ENCODE data around the gene DSCAML1. TPM values are rescaled to one million over a fixed set of nuclear protein-coding genes. Genes with fewer than 3 reads are reported as not detected.

DSCAML1 gene
- total RNA-seq, 4 donors from 2014 or later = 0.54 to 1.8 (median 0.99) TPM

DNA sequence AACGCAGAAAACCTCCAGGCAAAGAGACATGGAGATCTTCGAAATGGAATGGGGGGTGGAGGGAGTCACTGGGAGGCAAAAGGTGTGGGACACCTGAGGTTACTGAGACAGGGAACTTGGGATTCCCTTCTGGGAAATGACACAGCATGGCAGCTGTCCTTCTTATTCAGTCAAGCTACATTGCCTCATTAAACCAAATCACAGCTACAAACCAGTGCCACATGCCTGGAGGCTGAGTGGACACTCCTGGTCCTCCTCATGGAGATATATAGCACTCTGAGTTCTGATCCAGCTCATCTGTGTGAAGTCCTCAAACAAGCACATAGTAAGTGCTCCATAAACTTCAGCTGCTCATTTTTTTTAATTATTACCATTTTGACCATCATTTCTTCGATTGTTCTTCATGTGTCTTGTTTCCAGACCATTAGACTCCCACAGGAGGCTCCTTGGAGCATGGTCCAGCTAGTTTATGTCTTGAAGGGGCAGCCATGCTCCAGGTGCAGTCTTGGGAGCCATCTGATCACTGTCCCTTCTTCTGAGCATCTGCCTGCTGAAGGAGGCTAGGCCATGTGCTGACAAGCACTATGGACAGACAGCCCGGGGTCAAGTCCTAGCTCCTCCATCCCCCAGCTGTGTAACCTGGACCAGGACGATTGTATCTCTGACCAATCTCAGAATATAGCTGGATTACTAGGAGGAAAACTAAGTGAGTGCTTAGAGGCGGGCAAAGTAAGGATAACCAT, 37.2 kb upstream of the DSCAML1 start:
- peaks cover 0 to 4% of the 10 kb centered on the region in 2 donors for H3K36me3 ChIP-seq
- no peak for DNase-seq
- intact Hi-C loops (cut with DNase I) = no loop called here
- H3K27ac ChIP-seq = peak overlapping the region; percentile 71 to 89 (median 84)
- TF ChIP-seq, protein P1, sequence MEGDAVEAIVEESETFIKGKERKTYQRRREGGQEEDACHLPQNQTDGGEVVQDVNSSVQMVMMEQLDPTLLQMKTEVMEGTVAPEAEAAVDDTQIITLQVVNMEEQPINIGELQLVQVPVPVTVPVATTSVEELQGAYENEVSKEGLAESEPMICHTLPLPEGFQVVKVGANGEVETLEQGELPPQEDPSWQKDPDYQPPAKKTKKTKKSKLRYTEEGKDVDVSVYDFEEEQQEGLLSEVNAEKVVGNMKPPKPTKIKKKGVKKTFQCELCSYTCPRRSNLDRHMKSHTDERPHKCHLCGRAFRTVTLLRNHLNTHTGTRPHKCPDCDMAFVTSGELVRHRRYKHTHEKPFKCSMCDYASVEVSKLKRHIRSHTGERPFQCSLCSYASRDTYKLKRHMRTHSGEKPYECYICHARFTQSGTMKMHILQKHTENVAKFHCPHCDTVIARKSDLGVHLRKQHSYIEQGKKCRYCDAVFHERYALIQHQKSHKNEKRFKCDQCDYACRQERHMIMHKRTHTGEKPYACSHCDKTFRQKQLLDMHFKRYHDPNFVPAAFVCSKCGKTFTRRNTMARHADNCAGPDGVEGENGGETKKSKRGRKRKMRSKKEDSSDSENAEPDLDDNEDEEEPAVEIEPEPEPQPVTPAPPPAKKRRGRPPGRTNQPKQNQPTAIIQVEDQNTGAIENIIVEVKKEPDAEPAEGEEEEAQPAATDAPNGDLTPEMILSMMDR (IDR thresholded peaks at IDR 0.05) = no peak
- TF ChIP-seq POLR2A (IDR thresholded peaks at IDR 0.05) = no peak
- no peaks in the 10 kb centered on the region for H3K9me3 ChIP-seq
- no peaks in the 10 kb centered on the region for H3K27me3 ChIP-seq
- 90 to 97% methylated on average over 6 of the region's 6 CpGs for WGBS, 2 donors
- H3K4me1 ChIP-seq = peaks cover 11 to 25% of the 10 kb centered on the region in 2 donors
- H3K4me3 ChIP-seq (replicated peaks in 1 of 3) = no peak overlapping the region

- no peaks in the 10 kb centered on the region for H3K36me3 ChIP-seq
- peaks cover 11 to 32% of the 10 kb centered on the region in 2 donors for H3K4me1 ChIP-seq
- no peak overlapping the region for H3K4me3 ChIP-seq (replicated peaks in 1 of 3)
- 23 to 37% methylated on average over 7 of the region's 7 CpGs for WGBS, 2 donors
- TF ChIP-seq POLR2A (IDR thresholded peaks at IDR 0.05) = no peak
- TF ChIP-seq, protein P1 (IDR thresholded peaks at IDR 0.05) = no peak
- intact Hi-C loops (cut with DNase I) = no loop called here
- no peaks in the 10 kb centered on the region for H3K9me3 ChIP-seq
- no peaks in the 10 kb centered on the region for H3K27me3 ChIP-seq
- peak; percentile 96 to 97 for DNase-seq
- peak overlapping the region; percentile 71 to 89 (median 84) for H3K27ac ChIP-seq
Measured at GRCh38 chr11:117833401-117833891, 36.4 kb upstream of the DSCAML1 start.

GRCh38 chr11:117832511-117832910, 35.5 kb upstream of the DSCAML1 start:
- intact Hi-C loops (cut with DNase I) = no loop called here
- no peak for TF ChIP-seq POLR2A (IDR thresholded peaks at IDR 0.05)
- TF ChIP-seq, protein P1 (IDR thresholded peaks at IDR 0.05) = no peak
- Histone ChIP-seq H3K27me3 (no peaks in the 10 kb centered on the region), H3K4me1 (peaks cover 11 to 34% of the 10 kb centered on the region in 2 donors), H3K4me3 (replicated peaks in 1 of 3) (no peak overlapping the region), H3K27ac (peak overlapping the region; percentile 71 to 89 (median 84)), H3K9me3 (no peaks in the 10 kb centered on the region), H3K36me3 (no peaks in the 10 kb centered on the region)
- no peak for DNase-seq
- 95 to 96% methylated on average over 8 of the region's 8 CpGs for WGBS, 2 donors

- Histone ChIP-seq H3K36me3 (no peaks in the 10 kb centered on the region), H3K4me3 (replicated peaks in 1 of 3) (no peak overlapping the region), H3K27me3 (no peaks in the 10 kb centered on the region), H3K27ac (no peak overlapping the region), H3K9me3 (no peaks in the 10 kb centered on the region), H3K4me1 (peaks cover 11 to 34% of the 10 kb centered on the region in 2 donors)
- intact Hi-C loops (cut with DNase I) = no loop called here
- 91% methylated on average over 5 to 7 of the region's 7 CpGs for WGBS, 2 donors
- no peak for DNase-seq
- TF ChIP-seq, protein P1 (IDR thresholded peaks at IDR 0.05) = no peak
- TF ChIP-seq POLR2A (IDR thresholded peaks at IDR 0.05) = no peak
Measured at GRCh38 chr11:117831661-117832415, 34.8 kb upstream of the DSCAML1 start.
